MM.1S (cell line): ENCODE data around the gene MTCL1.

Experiments
- CTCF ChIP-seq: fragments of 300-600 bp; sonication (generic); IDR thresholded peaks from 2 replicates; pipeline ENCODE4 v1.5.1; 2016; ENCODE audit warnings: antibody characterized with exemption, low read length, mixed read lengths
- EZH2 ChIP-seq: fragments of 300-600 bp; sonication (generic); optimal IDR thresholded peaks from 2 replicates; pipeline ENCODE3; 2017; ENCODE audit warnings: low read depth, mild to moderate bottlenecking, antibody characterized with exemption, low read length, mixed read lengths
- EZH2phosphoT487 ChIP-seq: fragments of 300-600 bp; sonication (generic); IDR thresholded peaks from 2 replicates; pipeline ENCODE4 v1.6.1; 2018; ENCODE audit warnings: antibody characterized with exemption, low read length

GRCh38 chr18:8721716-8722115, 16.4 kb downstream of the MTCL1 start:
- TF ChIP-seq CTCF (no peak), EZH2phosphoT487 (no peak), EZH2 (no peak)
